Measurements from ENCODE around the gene SSUH2. TPM values are rescaled to one million over a fixed set of nuclear protein-coding genes. Genes with fewer than 3 reads are reported as not detected.

SSUH2 gene
- total and polyA plus RNA-seq, 2 of the 4 experiments (the other 2 are of a cell fraction): 0.10 TPM; not detected in 1

- DNase-seq (no peak), ATAC-seq (ENCODE audit: low read depth) (no peak; the same call in 1 of the 2 replicates)
- no peak overlapping the region for H3K4me3 ChIP-seq (ENCODE audit: insufficient read depth, low read depth, low read length)
- no peak overlapping the region for H4K8ac ChIP-seq (ENCODE audit: low read depth in 2 of 2, low read length in 2 of 2)
- H3K18ac ChIP-seq (ENCODE audit: low read depth, low read length): no peak overlapping the region
- no peak overlapping the region; the same call in 1 of the 2 replicates for H3K56ac ChIP-seq (ENCODE audit: extremely low read depth, insufficient read depth, low read length)
- H4K5ac ChIP-seq (ENCODE audit: low read depth, low read length): no peak overlapping the region
- H2AFZ ChIP-seq (replicated peaks; ENCODE audit: low read length, poor library complexity): no peak overlapping the region
- H3K9me3 ChIP-seq (ENCODE audit: control insufficient read depth, insufficient read depth, low read length): peaks cover 7% of the 10 kb centered on the region
- H3K14ac ChIP-seq (replicated peaks; ENCODE audit: low read depth, low read length): no peak overlapping the region
- no peak overlapping the region for H3K23ac ChIP-seq (ENCODE audit: low read depth, low read length)
- no peak overlapping the region for H2AK5ac ChIP-seq (ENCODE audit: low read depth, low read length)
- peak overlapping the region; percentile 7; the same call in 1 of the 2 replicates for H3K4ac ChIP-seq (ENCODE audit: low read depth, low read length)
- no TSS peak for BruUV-seq (replicated peaks)
- WGBS, 2 experiments (ENCODE audit: extremely low coverage in 2 of 2, insufficient read length in 1 of 2): no CpG with 5 or more reads among the region's 7 CpGs
- TF ChIP-seq MXI1 (IDR thresholded peaks at IDR 0.05; ENCODE audit: borderline replicate concordance, low read depth, low read length) (no peak), SMC3 (IDR thresholded peaks at IDR 0.05; ENCODE audit: low read depth, low read length) (no peak), RFX5 (IDR thresholded peaks at IDR 0.05; ENCODE audit: low read depth, low read length) (no peak)
- H2BK120ac ChIP-seq (ENCODE audit: low read depth, low read length): peak overlapping the region; percentile 30; the same call in 1 of the 2 replicates
- no peaks in the 10 kb centered on the region for H3K79me1 ChIP-seq (ENCODE audit: low read depth in 1 of 2, low read length in 2 of 2)
- H4K20me1 ChIP-seq (ENCODE audit: insufficient read depth, low read length): no peaks in the 10 kb centered on the region
- POLR2A ChIA-PET (ENCODE audit: unreplicated experiment): no interaction called here
- peaks cover 4% of the 10 kb centered on the region; the same call in 1 of the 2 replicates for H3K27me3 ChIP-seq (ENCODE audit: control insufficient read depth, insufficient read depth, low read length)
- H2BK15ac ChIP-seq (ENCODE audit: low read depth, low read length): no peak overlapping the region; the same call in 2 of the 3 replicates
- H3K9me1 ChIP-seq (ENCODE audit: insufficient read depth, low read length): 0 out of 2 replicates have a peak, but pooled peaks cover 3% of the 10 kb centered on the region
- H3K36me3 ChIP-seq (ENCODE audit: control insufficient read depth, insufficient read depth, low read length): no peaks in the 10 kb centered on the region
- peak overlapping the region; percentile 13; the same call in 1 of the 2 replicates for H4K91ac ChIP-seq (ENCODE audit: insufficient read depth, low read depth, low read length)
- no peak overlapping the region for H3K27ac ChIP-seq (ENCODE audit: insufficient read depth, low read length)
- CTCF ChIA-PET: no interaction called here
- H2BK20ac ChIP-seq (ENCODE audit: low read depth, low read length): no peak overlapping the region
- dilution Hi-C loops (cut with HindIII; ENCODE audit: low sequenced_read_pairs, unreplicated experiment): no loop called here
- H2BK5ac ChIP-seq (ENCODE audit: low read depth, low read length, poor library complexity, severe bottlenecking): no peak overlapping the region
- no peak overlapping the region for H3K4me2 ChIP-seq (ENCODE audit: low read depth, low read length)
- in situ Hi-C loops (cut with MboI; ENCODE audit: low sequenced_read_pairs): no loop called here
- intact Hi-C loops (cut with micrococcal nuclease): no loop called here
- peaks cover 7% of the 10 kb centered on the region; the same call in 1 of the 2 replicates for H3K4me1 ChIP-seq (ENCODE audit: control insufficient read depth, insufficient read depth, low read length)
- H2AK9ac ChIP-seq (replicated peaks; ENCODE audit: low read depth, low read length, poor library complexity): no peak overlapping the region
- H3K9ac ChIP-seq (ENCODE audit: low read depth, low read length): no peak overlapping the region
Measured at GRCh38 chr3:8632402-8633237, 12.0 kb downstream of the SSUH2 start.
